HUES48 (cell line): ENCODE results near the gene GAREM1.

ENCODE experiments used
- H3K27ac ChIP-seq: one replicate; pipeline ENCODE4 v1.7.0; 2013; ENCODE audit warnings: low read depth, low read length, inconsistent platforms
- H3K27me3 ChIP-seq: 2 replicates; pipeline ENCODE4 v1.6.1; 2013; ENCODE audit warnings: mild to moderate bottlenecking, low read length; ENCODE audit not compliant: control insufficient read depth, insufficient read depth
- H3K36me3 ChIP-seq: 2 replicates; pipeline ENCODE4 v1.6.1; 2013; ENCODE audit warnings: low read length; ENCODE audit not compliant: control insufficient read depth, insufficient read depth
- H3K4me1 ChIP-seq: 2 replicates; pipeline ENCODE4 v1.6.1; 2013; ENCODE audit warnings: mild to moderate bottlenecking, low read length; ENCODE audit not compliant: control insufficient read depth, insufficient read depth
- H3K4me3 ChIP-seq: 2 replicates; pipeline ENCODE4 v1.5.1; 2013; ENCODE audit warnings: mild to moderate bottlenecking, low read depth, low read length
- H3K9ac ChIP-seq: 2 replicates; pipeline ENCODE4 v1.6.1; 2013; ENCODE audit warnings: mild to moderate bottlenecking, low read depth, low read length, moderate library complexity
- H3K9me3 ChIP-seq: 2 replicates; pipeline ENCODE4 v1.6.1; 2013; ENCODE audit warnings: low read length; ENCODE audit not compliant: control insufficient read depth, insufficient read depth

Gene GAREM1

DNA sequence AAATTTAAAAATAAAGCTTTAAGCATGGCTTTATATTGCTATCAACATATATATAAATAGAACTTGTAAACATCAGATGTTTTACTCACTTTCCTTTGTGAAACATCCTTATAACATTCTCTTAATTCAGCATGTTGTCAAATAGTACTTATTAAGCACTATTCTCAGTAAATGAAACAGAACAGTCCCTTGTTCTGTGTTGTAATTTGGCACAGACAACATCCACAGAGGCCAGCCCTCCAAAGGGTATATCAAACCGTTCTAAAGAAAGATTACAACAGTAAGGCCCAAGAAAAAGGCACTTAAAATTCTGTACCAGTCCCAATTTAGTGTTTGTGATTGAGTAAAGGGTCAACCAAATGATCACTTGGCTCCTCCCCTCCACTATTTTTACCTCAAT, 46.0 kb downstream of the GAREM1 start:
- Histone ChIP-seq H3K27me3 (no peaks in the 10 kb centered on the region), H3K27ac (no peak overlapping the region), H3K4me1 (peaks cover 12% of the 10 kb centered on the region), H3K9me3 (no peaks in the 10 kb centered on the region), H3K36me3 (no peaks in the 10 kb centered on the region), H3K4me3 (no peak overlapping the region), H3K9ac (no peak overlapping the region)

GRCh38 chr18:32422978-32423740, 47.5 kb downstream of the GAREM1 start:
- no peak overlapping the region for H3K9ac ChIP-seq
- peaks cover 4% of the 10 kb centered on the region for H3K4me1 ChIP-seq
- no peak overlapping the region for H3K27ac ChIP-seq
- H3K27me3 ChIP-seq: no peaks in the 10 kb centered on the region
- no peak overlapping the region for H3K4me3 ChIP-seq
- no peaks in the 10 kb centered on the region for H3K9me3 ChIP-seq
- no peaks in the 10 kb centered on the region for H3K36me3 ChIP-seq

GRCh38 chr18:32422201-32422600, 48.5 kb downstream of the GAREM1 start:
- Histone ChIP-seq H3K4me1 (peaks cover 3% of the 10 kb centered on the region; the same call in 1 of the 2 replicates), H3K36me3 (no peaks in the 10 kb centered on the region), H3K27ac (no peak overlapping the region), H3K9ac (no peak overlapping the region), H3K9me3 (no peaks in the 10 kb centered on the region), H3K4me3 (no peak overlapping the region), H3K27me3 (no peaks in the 10 kb centered on the region)

DNA sequence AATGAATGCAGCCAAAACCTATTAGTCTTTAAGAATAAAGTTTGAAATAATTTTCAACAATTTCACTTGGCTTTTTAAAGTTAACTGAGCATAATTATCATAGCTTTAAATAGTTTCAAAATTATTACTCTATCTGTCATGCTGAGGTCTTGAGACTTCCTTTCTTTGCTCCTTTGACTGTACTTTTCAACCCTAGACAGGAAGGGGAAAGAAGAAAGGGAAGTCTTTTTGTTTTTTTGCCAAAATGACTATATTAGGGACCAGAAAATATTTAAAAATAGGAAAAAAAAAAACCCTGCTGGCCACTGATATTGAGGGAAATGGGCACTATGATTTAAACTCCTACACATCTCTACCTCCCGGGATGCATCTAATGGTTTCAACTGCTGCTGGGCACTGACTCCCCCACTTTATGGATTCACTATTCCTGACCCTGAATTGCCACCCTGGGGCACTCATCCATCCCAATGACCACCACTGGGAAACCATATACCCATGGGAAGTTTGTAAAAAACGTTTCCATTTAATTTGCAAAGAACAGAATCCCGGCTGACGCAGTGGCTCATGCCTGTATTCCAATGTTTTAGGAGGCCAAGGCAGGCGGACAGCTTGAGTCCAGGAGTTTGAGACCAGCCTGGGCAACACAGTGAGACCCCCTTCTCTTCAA, 50.5 kb downstream of the GAREM1 start:
- Histone ChIP-seq H3K4me3 (no peak overlapping the region), H3K27me3 (no peaks in the 10 kb centered on the region), H3K27ac (no peak overlapping the region), H3K36me3 (no peaks in the 10 kb centered on the region), H3K9ac (no peak overlapping the region), H3K9me3 (no peaks in the 10 kb centered on the region), H3K4me1 (peaks cover 3% of the 10 kb centered on the region; the same call in 1 of the 2 replicates)

- H3K27me3 ChIP-seq: no peaks in the 10 kb centered on the region
- H3K4me3 ChIP-seq: no peak overlapping the region
- no peaks in the 10 kb centered on the region for H3K36me3 ChIP-seq
- peaks cover 3% of the 10 kb centered on the region; the same call in 1 of the 2 replicates for H3K4me1 ChIP-seq
- no peak overlapping the region for H3K27ac ChIP-seq
- H3K9ac ChIP-seq: no peak overlapping the region
- H3K9me3 ChIP-seq: no peaks in the 10 kb centered on the region
Measured at GRCh38 chr18:32418148-32418547, 52.5 kb downstream of the GAREM1 start.

- H3K27me3 ChIP-seq: no peaks in the 10 kb centered on the region
- peaks cover 15% of the 10 kb centered on the region; the same call in 1 of the 2 replicates for H3K4me1 ChIP-seq
- H3K36me3 ChIP-seq: no peaks in the 10 kb centered on the region
- no peak overlapping the region for H3K4me3 ChIP-seq
- H3K9me3 ChIP-seq: no peaks in the 10 kb centered on the region
- H3K27ac ChIP-seq: no peak overlapping the region
- no peak overlapping the region for H3K9ac ChIP-seq
Measured at GRCh38 chr18:32405588-32405987, 65.1 kb downstream of the GAREM1 start.

DNA sequence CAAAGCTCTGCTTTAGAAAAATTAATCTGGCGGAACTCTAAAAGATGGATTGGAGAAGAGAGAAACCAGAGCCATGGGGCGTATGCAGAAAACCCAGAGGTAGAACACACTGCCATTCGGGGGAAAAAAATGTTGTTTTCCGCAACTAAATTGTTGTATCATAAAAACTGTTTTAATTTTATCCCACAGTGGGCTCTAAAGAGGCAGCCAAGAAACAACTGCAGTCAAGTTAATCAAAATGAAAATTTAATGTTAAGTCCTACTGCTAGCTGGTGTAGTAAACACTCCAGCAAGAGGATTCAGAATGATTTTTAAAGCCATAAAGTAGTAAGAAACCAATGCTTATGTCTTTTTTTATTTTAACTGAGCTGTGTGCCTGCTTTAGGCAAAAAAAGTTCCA, 69.1 kb downstream of the GAREM1 start:
- H3K36me3 ChIP-seq: no peaks in the 10 kb centered on the region
- H3K27me3 ChIP-seq: no peaks in the 10 kb centered on the region
- no peak overlapping the region for H3K27ac ChIP-seq
- H3K4me3 ChIP-seq: no peak overlapping the region
- no peaks in the 10 kb centered on the region for H3K9me3 ChIP-seq
- no peak overlapping the region for H3K9ac ChIP-seq
- H3K4me1 ChIP-seq: peaks cover 13% of the 10 kb centered on the region; the same call in 1 of the 2 replicates

- Histone ChIP-seq H3K27ac (no peak overlapping the region), H3K9me3 (peaks cover 5% of the 10 kb centered on the region; the same call in 1 of the 2 replicates), H3K4me3 (no peak overlapping the region), H3K36me3 (no peaks in the 10 kb centered on the region), H3K4me1 (no peaks in the 10 kb centered on the region), H3K27me3 (no peaks in the 10 kb centered on the region), H3K9ac (no peak overlapping the region)
Measured at GRCh38 chr18:32393407-32393806, 77.3 kb downstream of the GAREM1 start.

DNA sequence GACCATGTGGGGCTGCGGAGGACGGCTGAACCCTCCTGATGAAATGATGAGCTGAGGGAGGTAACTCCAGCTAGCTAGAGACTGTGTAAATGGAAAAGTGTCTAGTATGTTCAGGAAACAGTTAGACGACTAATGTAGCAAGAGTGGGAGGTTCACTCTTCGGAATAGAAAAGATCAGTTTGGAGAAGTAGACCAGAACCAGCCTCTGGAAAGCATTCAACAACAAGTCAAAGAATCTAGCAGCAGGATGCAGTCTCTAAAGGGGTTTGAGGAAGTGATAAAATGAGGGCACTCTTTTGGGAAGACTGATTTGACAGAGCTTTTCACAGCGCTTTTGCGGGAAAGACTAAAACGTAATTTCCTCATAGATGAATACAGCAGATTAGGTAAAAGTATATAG, 79.6 kb downstream of the GAREM1 start:
- H3K27ac ChIP-seq: no peak overlapping the region
- peaks cover 5% of the 10 kb centered on the region; the same call in 1 of the 2 replicates for H3K9me3 ChIP-seq
- H3K4me1 ChIP-seq: no peaks in the 10 kb centered on the region
- no peak overlapping the region for H3K4me3 ChIP-seq
- H3K27me3 ChIP-seq: no peaks in the 10 kb centered on the region
- no peak overlapping the region for H3K9ac ChIP-seq
- no peaks in the 10 kb centered on the region for H3K36me3 ChIP-seq

- no peaks in the 10 kb centered on the region for H3K9me3 ChIP-seq
- no peak overlapping the region for H3K9ac ChIP-seq
- H3K4me3 ChIP-seq: no peak overlapping the region
- no peaks in the 10 kb centered on the region; the same call in 1 of the 2 replicates for H3K4me1 ChIP-seq
- no peak overlapping the region for H3K27ac ChIP-seq
- H3K36me3 ChIP-seq: no peaks in the 10 kb centered on the region
- no peaks in the 10 kb centered on the region for H3K27me3 ChIP-seq
Measured at GRCh38 chr18:32389858-32390257, 80.8 kb downstream of the GAREM1 start.

GRCh38 chr18:32389191-32389590, 81.5 kb downstream of the GAREM1 start:
- Histone ChIP-seq H3K27ac (no peak overlapping the region), H3K27me3 (no peaks in the 10 kb centered on the region), H3K4me1 (no peaks in the 10 kb centered on the region; the same call in 1 of the 2 replicates), H3K4me3 (no peak overlapping the region), H3K9me3 (no peaks in the 10 kb centered on the region), H3K36me3 (no peaks in the 10 kb centered on the region), H3K9ac (no peak overlapping the region)
